Measurements from ENCODE around the gene PRKAG2. TPM values are rescaled to one million over a fixed set of nuclear protein-coding genes. Genes with fewer than 3 reads are reported as not detected.

Gene PRKAG2
- total and polyA plus RNA-seq, 8 donors, result 7.4 to 16.7 (median 9.2) TPM

GRCh38 chr7:151726652-151727578 lies 150.0 kb downstream of the PRKAG2 start:
- Histone ChIP-seq H3K4me3 (no peak overlapping the region), H3K27me3 (no peaks in the 10 kb centered on the region), H3K9me3 (no peaks in the 10 kb centered on the region), H3K4me1 (no peaks in the 10 kb centered on the region), H3K36me3 (no peaks in the 10 kb centered on the region), H3K27ac (no peak overlapping the region)
- ATAC-seq (no peak), FAIRE-seq (no peak), DNase-seq (peak in 1 of 6 donors; percentile 9)
- WGBS, 2 donors, result 86 to 89% methylated on average over 23 of the region's 23 CpGs
- intact Hi-C loops (cut with DNase I), result no loop called here
- TF ChIP-seq, protein P1, sequence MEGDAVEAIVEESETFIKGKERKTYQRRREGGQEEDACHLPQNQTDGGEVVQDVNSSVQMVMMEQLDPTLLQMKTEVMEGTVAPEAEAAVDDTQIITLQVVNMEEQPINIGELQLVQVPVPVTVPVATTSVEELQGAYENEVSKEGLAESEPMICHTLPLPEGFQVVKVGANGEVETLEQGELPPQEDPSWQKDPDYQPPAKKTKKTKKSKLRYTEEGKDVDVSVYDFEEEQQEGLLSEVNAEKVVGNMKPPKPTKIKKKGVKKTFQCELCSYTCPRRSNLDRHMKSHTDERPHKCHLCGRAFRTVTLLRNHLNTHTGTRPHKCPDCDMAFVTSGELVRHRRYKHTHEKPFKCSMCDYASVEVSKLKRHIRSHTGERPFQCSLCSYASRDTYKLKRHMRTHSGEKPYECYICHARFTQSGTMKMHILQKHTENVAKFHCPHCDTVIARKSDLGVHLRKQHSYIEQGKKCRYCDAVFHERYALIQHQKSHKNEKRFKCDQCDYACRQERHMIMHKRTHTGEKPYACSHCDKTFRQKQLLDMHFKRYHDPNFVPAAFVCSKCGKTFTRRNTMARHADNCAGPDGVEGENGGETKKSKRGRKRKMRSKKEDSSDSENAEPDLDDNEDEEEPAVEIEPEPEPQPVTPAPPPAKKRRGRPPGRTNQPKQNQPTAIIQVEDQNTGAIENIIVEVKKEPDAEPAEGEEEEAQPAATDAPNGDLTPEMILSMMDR (IDR thresholded peaks at IDR 0.05), result no peak

DNA sequence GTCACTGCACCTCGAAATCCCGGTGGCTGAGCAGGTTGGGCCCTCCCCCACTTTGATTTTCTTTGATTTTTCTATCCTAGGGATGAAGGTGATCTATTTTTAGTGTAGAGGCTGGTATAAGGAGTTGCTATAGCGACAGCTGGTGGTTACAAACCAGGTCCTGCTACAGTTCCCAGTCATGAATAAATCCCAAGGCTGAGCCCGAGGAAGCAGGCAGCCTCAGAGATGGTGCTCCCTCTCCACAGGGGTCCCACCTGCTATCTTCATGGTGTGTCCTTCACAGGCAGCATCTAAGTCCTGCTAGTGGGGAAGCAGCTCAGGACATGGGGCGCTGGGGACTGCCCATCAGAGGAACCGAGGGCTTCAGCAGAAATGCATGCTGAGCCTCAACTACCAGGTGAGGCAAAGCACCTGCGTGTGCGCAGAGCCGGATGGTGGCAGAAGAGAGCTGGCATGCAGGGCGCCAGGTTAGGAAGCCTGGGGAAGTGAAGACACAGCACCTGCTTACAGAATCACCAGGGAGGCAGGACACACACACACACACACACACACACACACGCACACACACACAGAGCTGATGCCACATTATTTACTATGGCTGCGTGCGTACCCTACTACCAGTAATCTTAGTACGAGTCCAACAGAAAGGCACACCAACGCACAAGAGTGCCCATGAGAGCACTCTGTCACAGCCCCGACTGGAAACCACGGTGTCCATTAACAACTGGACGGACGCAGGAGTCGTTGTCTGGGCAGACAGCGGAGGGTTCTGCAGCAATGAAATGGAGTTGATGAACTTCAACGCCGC lies 150.9 kb downstream of the PRKAG2 start:
- Histone ChIP-seq H3K4me1 (no peaks in the 10 kb centered on the region), H3K27me3 (no peaks in the 10 kb centered on the region), H3K27ac (no peak overlapping the region), H3K36me3 (no peaks in the 10 kb centered on the region), H3K9me3 (no peaks in the 10 kb centered on the region), H3K4me3 (no peak overlapping the region)
- DNase-seq (peak in 1 of 6 donors; percentile 24), FAIRE-seq (no peak), ATAC-seq (peak in 3 of 4 donors; percentile 37 to 62 (median 58))
- intact Hi-C loops (cut with DNase I), result no loop called here
- WGBS, 2 donors, result 74 to 81% methylated on average over 22 to 23 of the region's 23 CpGs
- TF ChIP-seq, protein P1 (IDR thresholded peaks at IDR 0.05), result no peak

DNA sequence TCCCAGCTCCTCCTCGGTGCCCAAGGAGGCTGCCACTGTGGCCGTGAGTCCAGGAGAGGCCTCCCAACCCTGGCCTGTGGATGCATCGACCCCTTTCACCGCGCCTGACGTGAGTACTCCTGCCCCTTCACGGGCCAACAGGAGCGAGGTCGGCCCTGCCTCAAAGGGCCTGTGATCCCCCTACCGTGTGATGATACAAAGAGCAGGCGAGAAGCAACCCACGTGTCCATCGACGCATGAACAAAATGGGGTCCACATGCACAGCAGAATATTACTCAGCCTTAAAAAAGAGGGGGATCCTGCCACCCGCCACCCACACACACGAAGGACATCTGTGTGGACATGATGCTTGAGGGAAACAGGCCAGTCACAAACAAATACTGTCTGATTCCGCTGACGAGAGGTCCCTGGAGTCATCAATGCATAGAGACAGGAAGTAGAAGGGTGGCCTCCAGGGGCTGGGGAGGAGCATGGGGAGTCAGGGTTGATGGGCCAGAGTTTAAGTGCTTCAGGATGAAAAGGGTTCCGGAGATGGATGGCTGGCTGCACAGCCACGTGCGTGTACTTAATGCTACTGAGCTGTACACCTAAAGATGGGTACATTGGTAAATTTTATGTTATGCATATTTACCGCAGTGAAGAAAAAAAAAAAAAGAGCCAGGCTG lies 151.9 kb downstream of the PRKAG2 start:
- Histone ChIP-seq H3K27ac (no peak overlapping the region), H3K36me3 (no peaks in the 10 kb centered on the region), H3K4me1 (no peaks in the 10 kb centered on the region), H3K27me3 (no peaks in the 10 kb centered on the region), H3K9me3 (no peaks in the 10 kb centered on the region), H3K4me3 (no peak overlapping the region)
- DNase-seq (peak in 1 of 6 donors; percentile 8), FAIRE-seq (no peak), ATAC-seq (no peak)
- intact Hi-C loops (cut with DNase I), result no loop called here
- TF ChIP-seq, protein P1 (IDR thresholded peaks at IDR 0.05), result no peak
- 95 to 97% methylated on average over 22 of the region's 22 CpGs for WGBS, 2 donors

- H3K4me3 ChIP-seq, result no peak overlapping the region
- 95 to 97% methylated on average over 29 of the region's 29 CpGs for WGBS, 2 donors
- TF ChIP-seq, protein P1 (IDR thresholded peaks at IDR 0.05), result no peak
- H3K36me3 ChIP-seq, result no peaks in the 10 kb centered on the region
- no peak overlapping the region for H3K27ac ChIP-seq
- H3K9me3 ChIP-seq, result no peaks in the 10 kb centered on the region
- FAIRE-seq (no peak), DNase-seq (peak in 2 of 6 donors; percentile 23 to 59), ATAC-seq (no peak)
- H3K4me1 ChIP-seq, result no peaks in the 10 kb centered on the region
- H3K27me3 ChIP-seq, result no peaks in the 10 kb centered on the region
- intact Hi-C loops (cut with DNase I), result no loop called here
Observed at GRCh38 chr7:151724250-151724915, 152.5 kb downstream of the PRKAG2 start.
